HEK293T (cell line): ENCODE results near the gene SP110.

ENCODE experiments used
- ELF4 ChIP-seq: fragments of 450-650 bp; IDR thresholded peaks from 2 replicates; pipeline ENCODE4 v1.6.1; 2017; ENCODE audit warnings: antibody characterized with exemption
- NFRKB ChIP-seq: fragments of 450-650 bp; IDR thresholded peaks from 2 replicates; pipeline ENCODE4 v1.6.1; 2016; ENCODE audit warnings: mild to moderate bottlenecking, moderate library complexity
- SP1 ChIP-seq: fragments of 450-650 bp; IDR thresholded peaks from 2 replicates; pipeline ENCODE4 v1.6.1; 2017

GRCh38 chr2:230179907-230180306 lies 39.9 kb downstream of the SP110 start:
- TF ChIP-seq NFRKB: no peak
- TF ChIP-seq SP1: no peak
- no peak for TF ChIP-seq ELF4
